Lung (tissue), 12 donors: ENCODE measurements around the gene B3GALT6. TPM values are rescaled to one million over a fixed set of nuclear protein-coding genes. Genes with fewer than 3 reads are reported as not detected.

ENCODE experiments used
- ATAC-seq: fragments of 200-7000 bp; cut with Tn5 transposase; one replicate; pipeline ENCODE4 v1.9.1; 2020; ENCODE audit warnings: moderate number of reproducible peaks; ENCODE audit not compliant: insufficient read depth, low FRiP score
- DNase-seq, 3 donors: peaks; one replicate each; pipeline ENCODE4 v3.0.0-alpha.2; 2013 to 2017
- H3K27ac ChIP-seq, 2 donors: one replicate each; pipeline ENCODE4 v1.5.1; 2013; ENCODE audit warnings: mild to moderate bottlenecking in 2 of 2, moderate library complexity in 2 of 2, control low read depth in 1 of 2, inconsistent platforms in 1 of 2, low read depth in 1 of 2, low read length in 1 of 2
- H3K27me3 ChIP-seq, 3 donors: one replicate each; pipeline ENCODE4 v1.5.1; 2013; ENCODE audit warnings: low read length in 2 of 3; ENCODE audit not compliant: control insufficient read depth in 3 of 3, insufficient read depth in 3 of 3
- H3K36me3 ChIP-seq, 4 donors: one replicate each; pipeline ENCODE4 v1.5.1; 2013; ENCODE audit warnings: low read length in 4 of 4, mild to moderate bottlenecking in 1 of 4, moderate library complexity in 1 of 4; ENCODE audit not compliant: control insufficient read depth in 4 of 4, insufficient read depth in 4 of 4
- H3K4me1 ChIP-seq, 5 donors: one replicate each; pipeline ENCODE4 v1.5.1; 2013; ENCODE audit warnings: low read length in 5 of 5, mild to moderate bottlenecking in 2 of 5, moderate library complexity in 1 of 5; ENCODE audit not compliant: control insufficient read depth in 5 of 5, insufficient read depth in 5 of 5
- H3K4me3 ChIP-seq: one replicate; pipeline ENCODE4 v1.5.1; 2013; ENCODE audit warnings: mild to moderate bottlenecking, control low read depth, moderate library complexity
- H3K9ac ChIP-seq, 2 donors: one replicate each; pipeline ENCODE4 v1.5.1; 2013; ENCODE audit warnings: low read length in 2 of 2, control low read depth in 1 of 2; ENCODE audit not compliant: insufficient read depth in 1 of 2
- H3K9me3 ChIP-seq, 4 donors: one replicate each; pipeline ENCODE4 v1.5.1; 2013; ENCODE audit warnings: low read length in 3 of 4, mild to moderate bottlenecking in 1 of 4, moderate library complexity in 1 of 4; ENCODE audit not compliant: control insufficient read depth in 4 of 4, insufficient read depth in 3 of 4
- WGBS, 2 donors: extraction: QIAGEN DNeasy Blood & Tissue Kit; methylation state at CpG; one replicate each; pipeline ENCODE4 v1.1.7; 2013; 5-methylcytosine and 5-hydroxymethylcytosine counted together
- polyA plus RNA-seq, 2 donors: library from polyadenylated mRNA; stranded (reverse); fragments of 200-250 nt; gene quantifications; one replicate each; pipeline ENCODE4 v1.2.1, GENCODE V29; 2013
- total RNA-seq, 2 donors: library from RNA; depleted of rRNA in 1 of 2; stranded (reverse); fragments of >200 nt in 1 of 2; gene quantifications; one replicate each; pipeline ENCODE4 v1.2.1, GENCODE V29; 2014 to 2021
- TF ChIP-seq, protein P1 (sequence below): IDR thresholded peaks from 2 replicates; pipeline ENCODE4 v1.5.1; 2012; ENCODE audit warnings: mild to moderate bottlenecking; ENCODE audit errors: control extremely low read depth, extremely low read depth
- donor health status: control.
- donor health status: control.
- donor health status: Bipolar disorder and iron deficiency.
- donor health status: healthy.
- donor health status: DM: yes; HTN: yes; CAD: no.

The B3GALT6 gene
- total and polyA plus RNA-seq, 4 donors = 7.0 to 28.3 (median 15.8) TPM

DNA sequence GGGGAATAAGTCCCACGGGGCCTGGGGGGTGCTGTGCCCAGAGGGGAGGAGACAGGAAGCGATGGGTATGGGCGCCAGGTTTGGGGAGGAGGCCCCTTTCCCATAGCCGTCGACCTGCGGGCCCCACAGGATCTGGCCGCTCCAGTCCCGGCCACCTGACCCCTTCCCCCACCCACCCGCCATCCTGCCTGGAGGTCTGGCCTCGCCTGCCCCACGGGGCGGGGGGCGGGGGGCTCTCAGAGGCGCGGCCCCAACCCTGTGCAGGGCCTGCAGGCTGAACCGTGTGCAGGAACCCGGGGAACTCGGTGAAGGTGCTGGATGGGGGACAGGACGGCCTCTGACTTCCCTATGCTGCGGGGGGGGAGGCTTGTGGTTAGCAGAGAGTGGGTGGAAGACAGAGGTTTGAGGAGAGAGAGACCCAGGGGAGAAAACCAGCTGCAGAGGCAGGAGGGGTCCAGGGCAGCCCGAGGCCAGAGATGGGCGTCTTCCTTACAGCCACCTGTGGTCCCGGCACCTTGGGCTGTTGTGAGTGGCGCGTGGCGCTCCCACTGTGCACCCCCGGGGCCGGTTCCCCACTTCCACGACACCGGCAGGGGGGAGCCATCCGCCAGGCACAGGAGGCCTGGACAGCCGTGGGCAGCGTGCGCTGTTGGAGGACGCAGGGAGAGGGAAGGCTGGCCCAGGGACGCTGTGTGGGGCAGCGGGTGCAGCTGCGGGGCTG is 23.2 kb upstream of the B3GALT6 start:
- no peaks in the 10 kb centered on the region for H3K9me3 ChIP-seq
- H3K4me1 ChIP-seq = peaks cover 0 to 24% (median 0%) of the 10 kb centered on the region in 5 donors
- ATAC-seq (no peak), DNase-seq (no peak)
- WGBS, 2 donors = 28 to 46% methylated on average over 33 to 38 of the region's 38 CpGs
- H3K9ac ChIP-seq = no peak overlapping the region
- peaks cover 4 to 19% (median 7%) of the 10 kb centered on the region in 3 donors for H3K27me3 ChIP-seq
- no peak overlapping the region for H3K27ac ChIP-seq
- H3K36me3 ChIP-seq = no peaks in the 10 kb centered on the region
- no peak overlapping the region for H3K4me3 ChIP-seq
- TF ChIP-seq, protein P1, sequence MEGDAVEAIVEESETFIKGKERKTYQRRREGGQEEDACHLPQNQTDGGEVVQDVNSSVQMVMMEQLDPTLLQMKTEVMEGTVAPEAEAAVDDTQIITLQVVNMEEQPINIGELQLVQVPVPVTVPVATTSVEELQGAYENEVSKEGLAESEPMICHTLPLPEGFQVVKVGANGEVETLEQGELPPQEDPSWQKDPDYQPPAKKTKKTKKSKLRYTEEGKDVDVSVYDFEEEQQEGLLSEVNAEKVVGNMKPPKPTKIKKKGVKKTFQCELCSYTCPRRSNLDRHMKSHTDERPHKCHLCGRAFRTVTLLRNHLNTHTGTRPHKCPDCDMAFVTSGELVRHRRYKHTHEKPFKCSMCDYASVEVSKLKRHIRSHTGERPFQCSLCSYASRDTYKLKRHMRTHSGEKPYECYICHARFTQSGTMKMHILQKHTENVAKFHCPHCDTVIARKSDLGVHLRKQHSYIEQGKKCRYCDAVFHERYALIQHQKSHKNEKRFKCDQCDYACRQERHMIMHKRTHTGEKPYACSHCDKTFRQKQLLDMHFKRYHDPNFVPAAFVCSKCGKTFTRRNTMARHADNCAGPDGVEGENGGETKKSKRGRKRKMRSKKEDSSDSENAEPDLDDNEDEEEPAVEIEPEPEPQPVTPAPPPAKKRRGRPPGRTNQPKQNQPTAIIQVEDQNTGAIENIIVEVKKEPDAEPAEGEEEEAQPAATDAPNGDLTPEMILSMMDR = no peak

DNA sequence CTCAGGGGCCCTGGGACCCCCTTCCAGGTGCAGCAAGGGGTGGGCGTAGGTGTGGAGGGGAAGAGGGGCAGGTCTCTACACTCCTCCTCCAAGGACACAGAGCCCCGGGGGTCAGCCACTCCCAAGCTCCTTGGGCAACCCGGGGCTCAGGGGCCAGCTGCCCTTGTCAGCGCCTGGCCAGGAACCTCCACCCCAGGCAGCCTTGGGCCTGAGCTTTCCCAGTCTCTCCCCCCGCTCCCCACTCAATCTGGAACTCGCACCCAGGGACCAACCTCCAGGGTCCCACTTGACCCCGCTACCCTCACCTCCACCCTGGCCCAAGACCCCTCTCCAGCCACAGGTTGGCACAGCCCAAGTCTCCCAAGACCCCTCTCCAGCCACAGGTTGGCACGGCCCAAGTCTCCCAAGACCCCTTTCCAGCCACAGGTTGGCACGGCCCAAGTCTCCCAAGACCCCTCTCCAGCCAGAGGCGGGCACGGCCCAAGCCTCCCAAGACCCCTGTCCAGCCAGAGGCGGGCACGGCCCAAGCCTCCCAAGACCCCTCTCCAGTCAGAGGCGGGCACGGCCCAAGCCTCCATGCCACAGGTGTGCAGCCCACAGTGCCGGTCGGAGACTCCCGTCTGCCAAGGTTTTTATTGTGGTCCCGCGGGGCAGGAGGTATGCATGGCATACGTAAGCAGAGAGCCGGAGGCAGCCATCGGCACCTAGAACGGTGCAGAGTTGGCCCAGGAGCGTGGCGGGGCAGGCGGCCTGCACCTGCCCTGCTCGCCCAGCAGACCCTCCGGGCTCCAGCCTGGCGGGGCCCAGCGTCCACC is 21.1 kb upstream of the B3GALT6 start:
- ATAC-seq (no peak), DNase-seq (peak in 1 of 3 donors; percentile 1)
- Histone ChIP-seq H3K4me3 (no peak overlapping the region), H3K27ac (no peak overlapping the region), H3K36me3 (peaks cover 0 to 4% (median 1%) of the 10 kb centered on the region in 4 donors), H3K9ac (no peak overlapping the region), H3K27me3 (peaks cover 3 to 13% (median 4%) of the 10 kb centered on the region in 3 donors), H3K9me3 (no peaks in the 10 kb centered on the region), H3K4me1 (peaks cover 0 to 39% (median 0%) of the 10 kb centered on the region in 5 donors)
- TF ChIP-seq, protein P1 = no peak
- WGBS, 2 donors = 95 to 97% methylated on average over 28 to 31 of the region's 31 CpGs

DNA sequence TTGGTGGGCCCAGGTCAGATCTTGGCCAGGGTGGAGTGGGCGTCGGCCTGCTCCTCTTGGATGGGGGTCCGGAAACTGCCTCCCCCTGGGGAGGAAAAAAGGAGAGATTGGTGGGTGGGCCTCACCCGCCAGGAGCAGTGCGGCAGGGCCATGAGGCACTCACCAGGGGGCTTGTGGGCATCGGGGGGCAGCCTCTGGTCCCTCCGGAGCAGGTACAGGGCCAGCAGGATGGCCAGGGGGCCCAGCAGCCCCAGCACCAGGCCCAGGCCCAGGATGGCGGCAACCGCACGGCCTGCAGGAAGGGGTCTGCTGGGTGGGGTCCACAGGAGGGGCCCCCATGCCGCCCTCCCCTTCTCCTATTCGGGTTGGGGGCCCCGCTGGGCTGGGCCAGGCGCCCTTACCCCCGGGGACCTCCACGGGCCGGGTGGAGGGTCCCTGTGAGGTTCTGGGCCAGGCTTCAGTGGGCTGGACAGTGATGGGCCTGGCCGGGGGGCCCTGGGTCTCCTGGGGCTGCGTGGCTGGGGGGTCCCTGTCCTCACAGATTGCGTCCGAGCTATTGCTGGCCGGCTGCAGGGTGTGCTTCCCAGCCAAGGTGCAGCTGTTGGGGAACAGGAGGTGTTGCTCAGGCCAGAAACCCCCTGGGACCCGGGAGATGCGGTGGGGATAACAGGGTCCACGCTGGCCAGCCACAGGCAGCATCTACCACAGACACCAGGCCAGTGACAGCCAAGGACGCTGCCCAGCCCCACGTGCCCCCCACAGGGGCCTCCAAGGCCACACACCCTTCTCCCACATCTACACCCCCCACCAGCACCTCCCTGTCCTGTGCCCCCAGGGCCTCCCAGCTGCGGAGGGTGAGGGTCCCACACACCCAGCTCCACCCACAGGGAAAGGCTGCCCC is 20.2 kb upstream of the B3GALT6 start:
- H3K27ac ChIP-seq = no peak overlapping the region
- peaks cover 0 to 33% (median 0%) of the 10 kb centered on the region in 5 donors for H3K4me1 ChIP-seq
- TF ChIP-seq, protein P1 = no peak
- ATAC-seq (no peak), DNase-seq (peak in 1 of 3 donors; percentile 6)
- H3K4me3 ChIP-seq = peak overlapping the region; percentile 6
- H3K27me3 ChIP-seq = peaks cover 3 to 12% (median 4%) of the 10 kb centered on the region in 3 donors
- peaks cover 0 to 12% (median 1%) of the 10 kb centered on the region in 4 donors for H3K36me3 ChIP-seq
- H3K9ac ChIP-seq = no peak overlapping the region
- WGBS, 2 donors = 89 to 90% methylated on average over 25 to 28 of the region's 28 CpGs
- no peaks in the 10 kb centered on the region for H3K9me3 ChIP-seq
